Limb (tissue), 2 donors: Measurements from ENCODE around the gene FANCD2.
"Not testable (repeated sequence)": the region's sequence is repeated elsewhere in the genome, so short reads cannot be mapped to it uniquely, and the experiment has no call there.

ENCODE experiments used
- DNase-seq, 2 donors: peaks; one replicate each; pipeline ENCODE4 v3.0.0-alpha.2; 2016; ENCODE audit errors: extremely low spot score in 2 of 2

FANCD2 gene

GRCh38 chr3:10099041-10099440 lies 72.8 kb downstream of the FANCD2 start:
- no peak for DNase-seq

- no peak for DNase-seq
Measured at GRCh38 chr3:10106919-10107318, 80.7 kb downstream of the FANCD2 start.

- DNase-seq = no peak
Measured at GRCh38 chr3:10108091-10108490, 81.9 kb downstream of the FANCD2 start, which contains the start of gene FANCD2OS. Gene FANCD2OS (minus strand): TSS chr3:10108255. CDS start chr3:10104774, 3,481 bp downstream.

GRCh38 chr3:10115326-10116137 lies 89.3 kb downstream of the FANCD2 start, which contains the start of gene BRK1:
Gene BRK1 (plus strand): TSS chr3:10115675. CDS start chr3:10115702, 27 bp downstream.
- DNase-seq = peak; percentile 92 to 97

- DNase-seq = no peak
Measured at GRCh38 chr3:10116138-10116460, 89.9 kb downstream of the FANCD2 start.

- DNase-seq = no peak
Measured at GRCh38 chr3:10116928-10117327, 90.7 kb downstream of the FANCD2 start.

GRCh38 chr3:10119376-10119775 lies 93.1 kb downstream of the FANCD2 start:
- no peak for DNase-seq

- no peak for DNase-seq
Measured at GRCh38 chr3:10121064-10121463, 94.8 kb downstream of the FANCD2 start.

- DNase-seq = no peak
Measured at GRCh38 chr3:10122724-10123123, 96.5 kb downstream of the FANCD2 start.

- not testable (repeated sequence) for DNase-seq
Measured at GRCh38 chr3:10135872-10136271, 109.6 kb downstream of the FANCD2 start.

GRCh38 chr3:10136426-10137005 lies 110.3 kb downstream of the FANCD2 start:
- DNase-seq = no peak

- no peak for DNase-seq
Measured at GRCh38 chr3:10137178-10137577, 110.9 kb downstream of the FANCD2 start.

- no peak for DNase-seq
Measured at GRCh38 chr3:10140996-10141546, 114.8 kb downstream of the FANCD2 start.

GRCh38 chr3:10142707-10143560 lies 116.7 kb downstream of the FANCD2 start:
- DNase-seq = no peak

- DNase-seq = no peak
Measured at GRCh38 chr3:10145685-10146084, 119.4 kb downstream of the FANCD2 start.

- no peak for DNase-seq
Measured at GRCh38 chr3:10149226-10149625, 123.0 kb downstream of the FANCD2 start.

GRCh38 chr3:10150987-10151386 lies 124.8 kb downstream of the FANCD2 start:
- DNase-seq = no peak
